ENCODE measurements around the gene STARD8.

The STARD8 gene

GRCh38 chrX:68763481-68763880 lies 116.0 kb downstream of the STARD8 start:
- Histone ChIP-seq H3K4me3 (replicated peaks; ENCODE audit: insufficient read depth, low read length) (no peak overlapping the region), H3K27me3 (ENCODE audit: insufficient read depth, poor library complexity, severe bottlenecking) (no peaks in the 10 kb centered on the region), H3K27ac (replicated peaks) (no peak overlapping the region)
- DNase-seq (ENCODE audit: low read depth in 1 of 2, low spot score in 1 of 2) = no peak
- TF ChIP-seq SPI1 (IDR thresholded peaks at IDR 0.05; ENCODE audit: borderline replicate concordance, low read depth) (no peak), CTCF (IDR thresholded peaks at IDR 0.05; ENCODE audit: insufficient read depth, low read length) (no peak), POLR2AphosphoS5 (IDR thresholded peaks at IDR 0.05; ENCODE audit: low read depth) (no peak), GABPA (IDR thresholded peaks at IDR 0.05; ENCODE audit: low read depth) (no peak)
- TF ChIP-seq, protein P1, sequence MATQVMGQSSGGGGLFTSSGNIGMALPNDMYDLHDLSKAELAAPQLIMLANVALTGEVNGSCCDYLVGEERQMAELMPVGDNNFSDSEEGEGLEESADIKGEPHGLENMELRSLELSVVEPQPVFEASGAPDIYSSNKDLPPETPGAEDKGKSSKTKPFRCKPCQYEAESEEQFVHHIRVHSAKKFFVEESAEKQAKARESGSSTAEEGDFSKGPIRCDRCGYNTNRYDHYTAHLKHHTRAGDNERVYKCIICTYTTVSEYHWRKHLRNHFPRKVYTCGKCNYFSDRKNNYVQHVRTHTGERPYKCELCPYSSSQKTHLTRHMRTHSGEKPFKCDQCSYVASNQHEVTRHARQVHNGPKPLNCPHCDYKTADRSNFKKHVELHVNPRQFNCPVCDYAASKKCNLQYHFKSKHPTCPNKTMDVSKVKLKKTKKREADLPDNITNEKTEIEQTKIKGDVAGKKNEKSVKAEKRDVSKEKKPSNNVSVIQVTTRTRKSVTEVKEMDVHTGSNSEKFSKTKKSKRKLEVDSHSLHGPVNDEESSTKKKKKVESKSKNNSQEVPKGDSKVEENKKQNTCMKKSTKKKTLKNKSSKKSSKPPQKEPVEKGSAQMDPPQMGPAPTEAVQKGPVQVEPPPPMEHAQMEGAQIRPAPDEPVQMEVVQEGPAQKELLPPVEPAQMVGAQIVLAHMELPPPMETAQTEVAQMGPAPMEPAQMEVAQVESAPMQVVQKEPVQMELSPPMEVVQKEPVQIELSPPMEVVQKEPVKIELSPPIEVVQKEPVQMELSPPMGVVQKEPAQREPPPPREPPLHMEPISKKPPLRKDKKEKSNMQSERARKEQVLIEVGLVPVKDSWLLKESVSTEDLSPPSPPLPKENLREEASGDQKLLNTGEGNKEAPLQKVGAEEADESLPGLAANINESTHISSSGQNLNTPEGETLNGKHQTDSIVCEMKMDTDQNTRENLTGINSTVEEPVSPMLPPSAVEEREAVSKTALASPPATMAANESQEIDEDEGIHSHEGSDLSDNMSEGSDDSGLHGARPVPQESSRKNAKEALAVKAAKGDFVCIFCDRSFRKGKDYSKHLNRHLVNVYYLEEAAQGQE (IDR thresholded peaks at IDR 0.05; ENCODE audit: insufficient replicate concordance, low read depth) = no peak

Data from HL-60 (cell line).